ENCODE results near the gene PCDHGA10. TPM values are rescaled to one million over a fixed set of nuclear protein-coding genes. Genes with fewer than 3 reads are reported as not detected.
"Not testable (repeated sequence)": the region's sequence is repeated elsewhere in the genome, so short reads cannot be mapped to it uniquely, and the experiment has no call there.

The PCDHGA10 gene
- 5.0 TPM for polyA plus RNA-seq (2013, experiment 1 of 2; ENCODE audit: insufficient read length)
- 5.0 TPM for polyA plus RNA-seq (2013, experiment 2 of 2; ENCODE audit: insufficient read length)

DNA sequence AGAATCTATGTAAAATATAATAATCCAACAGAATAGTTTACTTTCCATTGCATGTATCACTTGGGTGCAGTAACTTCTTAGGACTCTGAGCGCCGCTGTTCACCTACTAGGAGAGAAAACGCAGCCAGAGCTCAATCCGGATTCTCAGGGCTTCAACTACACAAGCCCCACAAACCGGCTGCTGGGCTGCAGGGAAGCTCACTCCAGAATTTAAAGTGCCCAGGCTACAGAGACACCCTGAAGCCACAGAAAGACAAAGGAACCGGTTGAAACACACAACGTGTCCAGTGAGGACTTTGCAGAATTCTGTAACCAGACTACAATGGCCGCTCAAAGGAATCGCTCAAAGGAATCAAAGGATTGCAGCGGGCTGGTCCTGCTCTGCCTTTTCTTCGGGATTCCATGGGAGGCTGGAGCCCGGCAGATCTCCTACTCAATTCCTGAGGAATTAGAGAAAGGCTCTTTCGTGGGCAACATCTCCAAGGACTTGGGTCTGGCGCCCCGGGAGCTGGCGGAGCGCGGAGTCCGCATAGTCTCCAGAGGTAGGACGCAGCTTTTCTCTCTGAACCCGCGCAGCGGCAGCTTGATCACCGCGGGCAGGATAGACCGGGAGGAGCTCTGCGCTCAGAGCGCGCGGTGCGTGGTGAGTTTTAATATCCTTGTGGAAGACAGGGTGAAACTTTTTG, at the start of gene PCDHGA10:
TSS of gene PCDHGA10 (plus strand) at position 134 of the 686 bp plus-strand sequence. CDS start at position 323, 189 bp downstream.
- peak; percentile 73 for DNase-seq

- peak; percentile 47 for DNase-seq
These were observed 48.7 kb upstream of the PCDHGA10 start, which contains the start of gene PCDHGA5 for GRCh38 chr5:141363952-141364660. TSS of gene PCDHGA5 (plus strand) at chr5:141364162. CDS start at chr5:141364331, 169 bp downstream.

- no peak for DNase-seq
These were observed 46.5 kb upstream of the PCDHGA10 start for GRCh38 chr5:141366016-141366896.

- peak; percentile 66 for DNase-seq
These were observed 42.6 kb upstream of the PCDHGA10 start, which contains the start of gene PCDHGB3 for GRCh38 chr5:141369994-141370848. TSS of gene PCDHGB3 (plus strand) at chr5:141370242. CDS start at chr5:141370395, 153 bp downstream.

GRCh38 chr5:141371572-141372475, 41.0 kb upstream of the PCDHGA10 start:
- no peak for DNase-seq

GRCh38 chr5:141373673-141374317, 39.0 kb upstream of the PCDHGA10 start, which contains the start of gene PCDHGA6:
TSS of gene PCDHGA6 (plus strand) at chr5:141373891. CDS start at chr5:141374084, 193 bp downstream.
- peak; percentile 48 for DNase-seq

DNA sequence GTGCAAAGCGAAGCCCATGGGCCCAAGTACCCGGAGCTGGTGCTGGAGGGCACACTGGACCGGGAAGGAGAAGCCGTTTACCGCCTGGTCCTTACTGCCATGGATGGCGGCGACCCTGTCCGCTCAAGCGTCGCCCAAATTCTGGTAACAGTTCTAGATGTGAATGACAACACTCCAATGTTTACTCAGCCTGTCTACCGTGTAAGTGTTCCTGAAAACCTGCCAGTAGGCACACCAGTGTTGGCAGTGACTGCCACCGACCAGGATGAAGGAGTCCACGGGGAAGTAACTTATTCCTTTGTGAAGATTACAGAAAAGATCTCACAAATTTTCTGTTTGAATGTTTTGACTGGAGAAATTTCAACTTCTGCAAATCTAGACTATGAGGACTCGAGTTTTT, 38.2 kb upstream of the PCDHGA10 start:
- DNase-seq, result no peak

DNA sequence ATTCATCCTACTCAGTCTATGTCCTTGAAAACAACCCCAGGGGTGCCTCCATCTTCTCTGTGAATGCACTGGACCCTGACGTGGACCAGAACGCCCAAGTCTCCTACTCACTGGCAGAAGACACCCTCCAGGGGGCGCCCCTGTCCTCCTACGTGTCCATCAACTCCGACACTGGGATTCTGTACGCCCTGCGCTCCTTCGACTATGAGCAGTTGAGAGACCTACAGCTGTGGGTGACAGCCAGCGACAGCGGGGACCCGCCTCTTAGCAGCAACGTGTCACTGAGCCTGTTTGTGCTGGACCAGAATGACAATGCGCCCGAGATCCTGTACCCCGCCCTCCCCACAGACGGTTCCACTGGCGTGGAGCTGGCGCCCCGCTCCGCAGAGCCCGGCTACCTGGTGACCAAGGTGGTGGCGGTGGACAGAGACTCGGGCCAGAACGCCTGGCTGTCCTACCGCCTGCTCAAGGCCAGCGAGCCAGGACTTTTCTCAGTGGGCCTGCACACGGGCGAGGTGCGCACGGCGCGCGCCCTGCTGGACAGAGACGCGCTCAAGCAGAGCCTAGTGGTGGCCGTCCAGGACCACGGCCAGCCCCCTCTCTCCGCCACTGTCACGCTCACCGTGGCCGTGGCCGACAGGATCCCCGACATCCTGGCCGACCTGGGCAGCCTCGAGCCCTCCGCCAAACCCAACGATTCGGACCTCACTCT, 37.2 kb upstream of the PCDHGA10 start:
- not testable (repeated sequence) for DNase-seq

DNA sequence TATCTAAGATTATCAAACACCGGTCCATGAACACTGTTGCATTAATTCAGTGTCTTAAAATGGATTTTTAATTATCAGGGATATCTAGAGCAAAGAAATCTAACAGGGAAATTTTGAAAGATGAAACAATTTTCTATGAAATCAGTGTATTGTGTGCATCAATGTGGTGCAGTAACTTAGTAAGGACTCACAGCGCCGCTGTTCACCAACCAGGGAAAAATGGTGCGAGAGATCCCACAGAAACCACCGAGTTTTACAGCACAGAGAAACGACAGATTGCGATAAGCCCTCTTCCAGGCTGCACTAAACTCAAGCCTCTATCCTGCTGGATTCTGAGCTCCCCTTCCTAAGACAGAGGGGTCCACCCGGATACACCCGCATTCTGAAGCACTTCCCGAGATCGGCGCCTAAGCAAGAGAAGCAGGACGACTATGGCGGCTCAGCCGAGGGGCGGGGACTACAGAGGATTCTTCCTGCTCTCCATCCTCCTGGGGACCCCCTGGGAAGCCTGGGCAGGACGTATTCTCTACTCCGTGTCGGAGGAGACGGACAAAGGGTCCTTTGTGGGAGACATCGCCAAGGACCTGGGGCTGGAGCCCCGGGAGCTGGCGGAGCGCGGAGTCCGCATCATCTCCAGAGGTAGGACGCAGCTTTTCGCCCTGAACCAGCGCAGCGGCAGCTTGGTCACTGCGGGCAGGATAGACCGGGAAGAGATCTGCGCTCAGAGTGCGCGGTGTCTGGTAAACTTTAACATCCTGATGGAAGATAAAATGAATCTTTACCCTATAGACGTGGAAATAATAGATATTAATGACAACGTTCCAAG, 30.1 kb upstream of the PCDHGA10 start, which contains the start of gene PCDHGA7:
TSS of gene PCDHGA7 (plus strand) at position 274 of the 826 bp plus-strand sequence. CDS start at position 432, 158 bp downstream.
- peak; percentile 58 for DNase-seq

- DNase-seq, result no peak
These were observed 29.4 kb upstream of the PCDHGA10 start for GRCh38 chr5:141383345-141383744.

DNA sequence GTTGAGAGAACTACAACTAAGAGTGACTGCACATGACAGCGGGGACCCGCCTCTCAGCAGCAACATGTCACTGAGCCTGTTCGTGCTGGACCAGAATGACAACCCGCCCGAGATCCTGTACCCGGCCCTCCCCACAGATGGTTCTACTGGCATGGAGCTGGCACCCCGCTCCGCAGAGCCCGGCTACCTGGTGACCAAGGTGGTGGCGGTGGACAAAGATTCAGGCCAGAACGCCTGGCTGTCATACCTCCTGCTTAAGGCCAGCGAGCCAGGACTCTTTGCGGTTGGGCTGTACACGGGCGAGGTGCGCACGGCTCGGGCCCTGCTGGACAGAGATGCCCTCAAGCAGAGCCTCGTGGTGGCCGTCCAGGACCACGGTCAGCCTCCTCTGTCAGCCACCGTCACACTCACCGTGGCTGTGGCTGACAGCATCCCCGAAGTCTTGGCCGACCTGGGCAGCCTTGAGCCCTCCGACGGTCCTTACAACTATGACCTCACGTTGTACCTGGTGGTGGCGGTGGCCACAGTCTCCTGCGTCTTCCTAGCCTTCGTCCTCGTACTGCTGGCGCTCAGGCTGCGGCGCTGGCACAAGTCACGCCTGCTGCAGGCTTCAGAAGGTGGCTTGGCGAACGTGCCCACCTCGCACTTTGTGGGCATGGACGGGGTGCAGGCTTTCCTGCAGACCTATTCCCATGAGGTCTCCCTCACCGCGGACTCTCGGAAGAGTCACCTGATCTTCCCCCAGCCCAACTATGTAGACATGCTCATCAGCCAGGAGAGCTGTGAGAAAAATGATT, 28.1 kb upstream of the PCDHGA10 start:
- DNase-seq, result no peak

- DNase-seq, result peak; percentile 65
These were observed 25.1 kb upstream of the PCDHGA10 start, which contains the start of gene PCDHGB4 for GRCh38 chr5:141387557-141388311. TSS of gene PCDHGB4 (plus strand) at chr5:141387698. CDS start at chr5:141387885, 187 bp downstream.

- no peak for DNase-seq
These were observed 24.1 kb upstream of the PCDHGA10 start for GRCh38 chr5:141388661-141389060.

DNA sequence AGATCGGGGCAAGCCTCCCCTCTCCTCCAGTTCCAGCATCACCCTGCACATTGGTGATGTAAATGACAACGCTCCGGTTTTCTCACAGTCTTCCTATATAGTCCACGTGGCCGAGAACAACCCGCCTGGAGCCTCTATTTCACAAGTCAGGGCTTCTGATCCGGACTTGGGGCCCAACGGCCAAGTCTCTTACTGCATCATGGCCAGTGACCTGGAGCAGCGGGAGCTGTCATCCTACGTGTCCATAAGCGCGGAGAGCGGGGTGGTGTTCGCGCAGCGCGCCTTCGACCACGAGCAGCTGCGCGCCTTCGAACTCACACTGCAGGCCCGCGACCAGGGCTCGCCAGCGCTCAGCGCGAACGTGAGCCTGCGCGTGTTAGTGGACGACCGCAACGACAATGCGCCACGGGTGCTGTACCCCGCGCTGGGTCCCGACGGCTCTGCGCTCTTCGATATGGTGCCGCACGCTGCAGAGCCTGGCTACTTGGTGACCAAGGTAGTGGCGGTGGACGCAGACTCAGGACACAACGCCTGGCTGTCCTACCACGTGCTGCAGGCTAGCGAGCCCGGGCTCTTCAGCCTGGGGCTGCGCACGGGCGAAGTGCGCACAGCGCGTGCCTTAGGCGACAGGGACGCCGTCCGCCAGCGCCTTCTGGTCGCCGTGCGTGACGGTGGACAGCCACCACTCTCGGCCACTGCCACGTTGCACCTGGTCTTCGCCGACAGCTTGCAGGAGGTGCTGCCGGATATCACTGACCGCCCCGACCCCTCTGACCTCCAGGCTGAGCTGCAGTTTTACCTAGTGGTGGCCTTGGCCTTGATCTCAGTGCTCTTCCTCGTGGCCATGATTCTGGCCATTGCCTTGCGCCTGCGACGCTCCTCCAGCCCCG, 23.4 kb upstream of the PCDHGA10 start:
- no peak for DNase-seq
